Pancreas (tissue), 10 donors: ENCODE results near the gene NEU2. TPM values are rescaled to one million over a fixed set of nuclear protein-coding genes. Genes with fewer than 3 reads are reported as not detected.
A peak's percentile ranks its signal among the peaks of the same experiment; 100 is the strongest.

Source experiments
- ATAC-seq, 4 donors: fragments of 200-7000 bp; cut with Tn5 transposase; one replicate each; pipeline versions ENCODE4 v1.8.0 to v1.9.1; 2020; ENCODE audit warnings: mild to moderate bottlenecking in 4 of 4, moderate library complexity in 4 of 4
- DNase-seq, 6 donors: peaks; one replicate each; pipeline ENCODE4 v3.0.0-alpha.2; 2020
- FAIRE-seq: peaks from 2 replicates; lab custom pipeline; 2012; peaks lifted over from hg19 to GRCh38; lab: Jason Lieb, UNC
- H3K27ac ChIP-seq, 4 donors: fragments of 200-600 bp; sonication (generic); 1 replicate in 3 of 4; 2 replicates in 1 of 4; pipeline versions ENCODE4 v1.5.0 to v1.8.0; 2020
- H3K27me3 ChIP-seq, 4 donors: fragments of 200-600 bp; one replicate each; pipeline ENCODE4 v1.8.0; 2021
- H3K36me3 ChIP-seq, 3 donors: fragments of 200-600 bp; sonication (generic) in 1 of 3; one replicate each; pipeline versions ENCODE4 v1.5.0 to v1.8.0; 2020 to 2021
- H3K4me1 ChIP-seq, 3 donors: fragments of 200-600 bp; one replicate each; pipeline ENCODE4 v1.8.0; 2021
- H3K4me3 ChIP-seq, 4 donors: fragments of 200-600 bp; sonication (generic) in 2 of 4; one replicate each; pipeline versions ENCODE4 v1.5.0 to v1.8.0; 2020 to 2021
- H3K9me3 ChIP-seq, 4 donors: fragments of 200-600 bp; one replicate each; pipeline ENCODE4 v1.8.0; 2021
- CTCF ChIP-seq, 4 donors: fragments of 200-600 bp; sonication (generic) in 3 of 4; IDR thresholded peaks; one replicate each; pipeline versions ENCODE4 v1.5.0 to v1.8.0; 2021; ENCODE audit warnings: antibody characterized with exemption in 4 of 4
- WGBS, 2 donors: extraction: QIAGEN DNeasy Blood & Tissue Kit; methylation state at CpG; one replicate each; pipeline ENCODE4 v1.1.7; 2013; 5-methylcytosine and 5-hydroxymethylcytosine counted together
- intact Hi-C, 3 donors: fragments of 100-400 bp; cut with DNase I; formaldehyde crosslinking; loops; one replicate each; pipeline versions ENCODE4 v1.11.1 to v1.14.2; 2022
- polyA plus RNA-seq, 2 donors: library from polyadenylated mRNA; stranded (reverse); fragments of 200-250 nt; gene quantifications; one replicate each; pipeline ENCODE4 v1.2.3, GENCODE V29; 2013
- total RNA-seq, 6 donors: library from RNA; stranded (reverse); fragmentation: NEBNext Ultra II Directional in 4 of 6; extraction: Animal tissue kit (Norgen Biotek cat#: 25700) in 4 of 6; gene quantifications; one replicate each; pipeline versions ENCODE4 v1.2.1 to v1.2.4, GENCODE V29; 2021 to 2023
- donor health status: healthy with polysubstance abuse.
- donor health status: DM: no; HTN: no; CAD: no; lungs with moderate emphysema.
- donor health status: DM: no; HTN: no; CAD: no.
- donor health status: control.
- donor health status: control.
- donor health status: Bipolar disorder and iron deficiency.
- donor health status: DM: yes; HTN: yes; CAD: no.
- donor health status: DM: no; HTN: no; CAD: no.
- donor health status: DM: no; HTN: no; CAD: no.
- donor health status: DM: yes; HTN: yes; CAD: no.

Gene NEU2
- total and polyA plus RNA-seq, 8 donors: not detected

GRCh38 chr2:233053928-233054784 lies 21.7 kb downstream of the NEU2 start:
- no peaks in the 10 kb centered on the region for H3K36me3 ChIP-seq
- FAIRE-seq (no peak), DNase-seq (peak in 5 of 6 donors; percentile 30 to 92 (median 70)), ATAC-seq (peak; percentile 79 to 93 (median 86))
- peaks cover 0 to 4% (median 0%) of the 10 kb centered on the region in 4 donors for H3K27me3 ChIP-seq
- peak; percentile 92 to 95 (median 93) for TF ChIP-seq CTCF (IDR thresholded peaks at IDR 0.05)
- H3K4me3 ChIP-seq: no peak overlapping the region
- H3K9me3 ChIP-seq: no peaks in the 10 kb centered on the region
- WGBS, 2 donors: 18 to 21% methylated on average over 22 of the region's 22 CpGs
- H3K27ac ChIP-seq: no peak overlapping the region
- no peaks in the 10 kb centered on the region for H3K4me1 ChIP-seq
- intact Hi-C loops: no loop called here

- Histone ChIP-seq H3K4me3 (no peak overlapping the region), H3K36me3 (no peaks in the 10 kb centered on the region), H3K4me1 (no peaks in the 10 kb centered on the region), H3K9me3 (no peaks in the 10 kb centered on the region), H3K27ac (no peak overlapping the region), H3K27me3 (peaks cover 0 to 4% (median 0%) of the 10 kb centered on the region in 4 donors)
- ATAC-seq: no peak
- TF ChIP-seq CTCF (IDR thresholded peaks at IDR 0.05): no peak
- WGBS, 2 donors: 53 to 68% methylated on average over 2 of the region's 2 CpGs
- DNase-seq: no peak
- intact Hi-C loops: no loop called here
- FAIRE-seq: no peak
These were observed 22.9 kb downstream of the NEU2 start for GRCh38 chr2:233055362-233055761.

DNA sequence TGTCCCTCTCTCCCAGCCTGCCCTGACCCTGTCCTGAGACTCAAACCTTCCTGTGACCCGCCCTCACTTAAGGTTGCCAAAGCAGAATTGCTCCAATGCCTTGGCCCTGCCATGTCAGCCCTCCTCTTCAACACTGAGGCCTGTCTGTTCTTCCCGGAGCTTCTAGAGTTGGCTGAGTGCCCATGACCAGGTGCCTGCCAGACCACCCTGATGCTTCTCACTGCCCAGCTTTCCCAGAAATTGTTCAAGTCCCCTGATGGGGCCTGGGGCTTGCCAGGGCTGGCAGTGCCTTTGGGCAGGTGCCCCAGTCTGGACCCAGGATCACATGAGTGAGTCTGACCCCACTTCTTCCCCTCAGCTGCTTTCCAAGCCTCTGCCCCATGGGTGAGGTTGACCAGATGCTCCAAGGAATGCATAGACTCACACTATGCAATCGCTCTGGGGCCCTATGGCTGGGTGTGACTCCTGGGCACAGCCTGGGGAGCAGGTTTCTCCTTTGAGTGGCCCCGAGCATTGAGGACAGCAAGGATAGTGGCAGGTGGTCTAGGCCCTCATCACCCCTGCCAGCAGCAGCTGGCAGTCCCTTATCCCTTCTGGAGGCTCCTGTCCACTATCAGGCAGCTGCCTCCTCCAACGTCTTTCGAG lies 24.6 kb downstream of the NEU2 start:
- 66 to 72% methylated on average over 6 of the region's 6 CpGs for WGBS, 2 donors
- H3K27me3 ChIP-seq: peaks cover 0 to 4% (median 0%) of the 10 kb centered on the region in 4 donors
- H3K9me3 ChIP-seq: no peaks in the 10 kb centered on the region
- no peak overlapping the region for H3K4me3 ChIP-seq
- ATAC-seq: no peak
- no peak overlapping the region for H3K27ac ChIP-seq
- no peaks in the 10 kb centered on the region for H3K36me3 ChIP-seq
- no peaks in the 10 kb centered on the region for H3K4me1 ChIP-seq
- no peak for FAIRE-seq
- TF ChIP-seq CTCF (IDR thresholded peaks at IDR 0.05): no peak
- peak in 1 of 6 donors; percentile 27 for DNase-seq
- intact Hi-C loops: no loop called here

- WGBS, 2 donors: 84 to 90% methylated on average over 24 of the region's 24 CpGs
- no peaks in the 10 kb centered on the region for H3K27me3 ChIP-seq
- H3K4me1 ChIP-seq: no peaks in the 10 kb centered on the region
- intact Hi-C loops: no loop called here
- DNase-seq: peak in 1 of 6 donors; percentile 49
- no peaks in the 10 kb centered on the region for H3K36me3 ChIP-seq
- no peak overlapping the region for H3K4me3 ChIP-seq
- no peaks in the 10 kb centered on the region for H3K9me3 ChIP-seq
- FAIRE-seq: no peak
- H3K27ac ChIP-seq: peak overlapping the region in 1 of 4 donors; percentile 58
- ATAC-seq: no peak
- no peak for TF ChIP-seq CTCF (IDR thresholded peaks at IDR 0.05)
These were observed 26.5 kb downstream of the NEU2 start for GRCh38 chr2:233058717-233059546.
